Natural killer cell (primary cell): ENCODE measurements around the gene PTS. TPM values are rescaled to one million over a fixed set of nuclear protein-coding genes. Genes with fewer than 3 reads are reported as not detected.

Source experiments
- ATAC-seq, 3 donors: fragments of 150-1000 bp in 2 of 3; fragments of 200-7000 bp in 1 of 3; cut with Tn5 transposase; 1 replicate in 1 of 3; 2 replicates in 2 of 3; pipeline ENCODE4 v1.10.0; 2021; ENCODE audit warnings: mild to moderate bottlenecking in 2 of 3, moderate library complexity in 2 of 3
- DNase-seq, 2 donors: peaks; one replicate each; pipeline versions ENCODE4 v3.0.0 to v3.0.0-alpha.2; 2013 to 2021; ENCODE audit warnings: mixed read lengths in 1 of 2
- H3K27ac ChIP-seq: one replicate; pipeline ENCODE4 v1.5.1; 2013; ENCODE audit warnings: mild to moderate bottlenecking, low read length
- H3K27me3 ChIP-seq: one replicate; pipeline ENCODE4 v1.6.1; 2013; ENCODE audit warnings: low read length; ENCODE audit not compliant: control insufficient read depth, insufficient read depth
- H3K36me3 ChIP-seq: one replicate; pipeline ENCODE4 v1.6.1; 2013; ENCODE audit warnings: low read length; ENCODE audit not compliant: control insufficient read depth, insufficient read depth
- H3K4me1 ChIP-seq: one replicate; pipeline ENCODE4 v1.6.1; 2013; ENCODE audit warnings: low read length; ENCODE audit not compliant: control insufficient read depth, insufficient read depth
- H3K4me3 ChIP-seq: one replicate; pipeline ENCODE4 v1.5.1; 2013; ENCODE audit warnings: low read length
- H3K9me3 ChIP-seq: one replicate; pipeline ENCODE4 v1.6.1; 2013; ENCODE audit warnings: low read length; ENCODE audit not compliant: control insufficient read depth, insufficient read depth
- H3K27ac Mint-ChIP-seq, 2 donors: one replicate each; pipeline ENCODE4 v1.8.0; 2022; ENCODE audit warnings: mild to moderate bottlenecking in 2 of 2, mixed read lengths in 2 of 2, moderate library complexity in 1 of 2
- H3K27me3 Mint-ChIP-seq, 2 donors: one replicate each; pipeline ENCODE4 v1.8.0; 2022; ENCODE audit warnings: low read depth in 2 of 2, mixed read lengths in 2 of 2
- H3K36me3 Mint-ChIP-seq: one replicate; pipeline ENCODE4 v1.8.0; 2022; ENCODE audit warnings: mixed read lengths
- H3K4me1 Mint-ChIP-seq, 2 donors: one replicate each; pipeline ENCODE4 v1.8.0; 2022; ENCODE audit warnings: mixed read lengths in 2 of 2
- H3K4me3 Mint-ChIP-seq: one replicate; pipeline ENCODE4 v1.8.0; 2022; ENCODE audit warnings: mild to moderate bottlenecking, moderate library complexity, mixed read lengths
- H3K9me3 Mint-ChIP-seq, 2 donors: one replicate each; pipeline ENCODE4 v1.8.0; 2022; ENCODE audit warnings: mixed read lengths in 2 of 2
- CTCF ChIP-seq: fragments of 200-600 bp; IDR thresholded peaks from one replicate; pipeline ENCODE4 v1.8.0; 2022; ENCODE audit warnings: antibody characterized with exemption
- WGBS: methylation state at CpG from one replicate; pipeline ENCODE4 v1.1.7; 2013; ENCODE audit warnings: missing lambda C conversion rate; ENCODE audit not compliant: insufficient coverage; 5-methylcytosine and 5-hydroxymethylcytosine counted together
- intact Hi-C: fragments of 100-400 bp; cut with micrococcal nuclease; formaldehyde crosslinking; loops from one replicate; pipeline ENCODE4 v1.14.2; 2022
- total RNA-seq, 4 donors: library from RNA; stranded (reverse); fragments of 120-200 nt in 1 of 4; gene quantifications; one replicate each; pipeline versions ENCODE4 v1.2.3 to v1.2.4, GENCODE V29; 2013 to 2022

The PTS gene
- total RNA-seq, 3 donors from 2014 or later (not counting 1 experiment from before 2014, with no cell fraction given), result 86.7 to 106 (median 97.4) TPM

- Mint-ChIP-seq H3K27me3 (peaks cover 0 to 3% of the 10 kb centered on the region in 2 donors), H3K36me3 (no peaks in the 10 kb centered on the region), H3K4me3 (no peak overlapping the region), H3K4me1 (no peaks in the 10 kb centered on the region), H3K9me3 (no peaks in the 10 kb centered on the region), H3K27ac (no peak overlapping the region)
- Histone ChIP-seq H3K9me3 (no peaks in the 10 kb centered on the region), H3K36me3 (no peaks in the 10 kb centered on the region), H3K27me3 (no peaks in the 10 kb centered on the region), H3K27ac (no peak overlapping the region), H3K4me1 (no peaks in the 10 kb centered on the region), H3K4me3 (no peak overlapping the region)
- DNase-seq (no peak), ATAC-seq (no peak)
- intact Hi-C loops, result no loop called here
- 21% methylated on average over 2 of the region's 2 CpGs for WGBS
- no peak for TF ChIP-seq CTCF
Observed at GRCh38 chr11:112200252-112200651, 26.0 kb upstream of the PTS start.

GRCh38 chr11:112206071-112206470 is 20.2 kb upstream of the PTS start:
- DNase-seq, result no peak
- no peaks in the 10 kb centered on the region for H3K27me3 Mint-ChIP-seq
- ATAC-seq, result no peak
- no peak overlapping the region for H3K4me3 Mint-ChIP-seq
- Histone ChIP-seq H3K27me3 (no peaks in the 10 kb centered on the region), H3K4me3 (no peak overlapping the region), H3K4me1 (no peaks in the 10 kb centered on the region), H3K9me3 (no peaks in the 10 kb centered on the region), H3K27ac (no peak overlapping the region), H3K36me3 (no peaks in the 10 kb centered on the region)
- 93% methylated on average over 23 of the region's 23 CpGs for WGBS
- intact Hi-C loops, result no loop called here
- no peaks in the 10 kb centered on the region for H3K4me1 Mint-ChIP-seq
- H3K9me3 Mint-ChIP-seq, result no peaks in the 10 kb centered on the region
- no peak for TF ChIP-seq CTCF
- H3K36me3 Mint-ChIP-seq, result no peaks in the 10 kb centered on the region
- no peak overlapping the region for H3K27ac Mint-ChIP-seq

GRCh38 chr11:112210890-112211289 is 15.3 kb upstream of the PTS start:
- DNase-seq, result no peak
- no peaks in the 10 kb centered on the region for H3K4me1 ChIP-seq
- ATAC-seq, result no peak
- no peak overlapping the region for H3K4me3 ChIP-seq
- Mint-ChIP-seq H3K27ac (no peak overlapping the region), H3K27me3 (no peaks in the 10 kb centered on the region), H3K36me3 (no peaks in the 10 kb centered on the region), H3K4me3 (no peak overlapping the region), H3K4me1 (no peaks in the 10 kb centered on the region), H3K9me3 (no peaks in the 10 kb centered on the region)
- intact Hi-C loops, result no loop called here
- H3K27me3 ChIP-seq, result no peaks in the 10 kb centered on the region
- TF ChIP-seq CTCF, result no peak
- no CpG with 5 or more reads among the region's 1 CpG for WGBS
- H3K27ac ChIP-seq, result no peak overlapping the region
- no peaks in the 10 kb centered on the region for H3K9me3 ChIP-seq
- H3K36me3 ChIP-seq, result no peaks in the 10 kb centered on the region

GRCh38 chr11:112211536-112211935 is 14.7 kb upstream of the PTS start:
- Histone ChIP-seq H3K4me3 (no peak overlapping the region), H3K27me3 (no peaks in the 10 kb centered on the region), H3K4me1 (no peaks in the 10 kb centered on the region), H3K36me3 (no peaks in the 10 kb centered on the region), H3K27ac (no peak overlapping the region), H3K9me3 (no peaks in the 10 kb centered on the region)
- Mint-ChIP-seq H3K36me3 (no peaks in the 10 kb centered on the region), H3K4me1 (no peaks in the 10 kb centered on the region), H3K9me3 (no peaks in the 10 kb centered on the region), H3K4me3 (no peak overlapping the region), H3K27ac (no peak overlapping the region), H3K27me3 (no peaks in the 10 kb centered on the region)
- intact Hi-C loops, result no loop called here
- no CpG with 5 or more reads among the region's 2 CpGs for WGBS
- DNase-seq, result no peak
- no peak for TF ChIP-seq CTCF
- ATAC-seq, result no peak
